ENCODE data around the gene AUH. TPM values are rescaled to one million over a fixed set of nuclear protein-coding genes. Genes with fewer than 3 reads are reported as not detected.

Gene AUH
- total and polyA plus RNA-seq, 9 of the 15 experiments (the other 6 are each of a cell fraction or from before 2014, with no cell fraction given), result 3.4 to 29.0 (median 10.1) TPM

DNA sequence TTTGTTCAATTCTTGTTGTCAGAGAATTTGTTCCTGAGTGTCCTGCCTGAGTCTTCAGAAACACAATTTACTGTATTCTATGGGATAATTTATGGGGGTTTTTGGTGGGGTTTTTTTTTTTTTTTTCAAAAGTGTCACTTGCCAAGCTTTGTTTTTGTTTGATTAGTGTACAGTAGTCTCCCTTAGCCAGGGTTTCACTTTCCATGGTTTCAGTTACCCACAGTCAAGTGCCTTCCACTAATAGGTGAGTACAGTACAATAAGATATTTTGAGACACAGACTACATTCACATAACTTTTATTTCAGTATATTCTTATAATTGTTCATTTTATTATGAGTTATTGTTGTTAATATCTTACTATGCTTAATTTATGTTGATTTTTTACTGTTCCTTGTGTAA lies 25.0 kb upstream of the AUH start:
- Histone ChIP-seq H3K36me3 (ENCODE audit: control insufficient read depth, insufficient read depth, low read length) (no peaks in the 10 kb centered on the region), H3K4me1 (replicated peaks in 1 of 2; ENCODE audit: control insufficient read depth in 2 of 2, insufficient read depth in 2 of 2, low read length in 2 of 2) (no peaks in the 10 kb centered on the region), H3K27ac (ENCODE audit: extremely low read depth, low read depth, low read length) (no peak overlapping the region), H2AFZ (ENCODE audit: low read depth, low read length) (no peak overlapping the region), H3K9me1 (ENCODE audit: control insufficient read depth, insufficient read depth, low read length) (no peaks in the 10 kb centered on the region), H3K9ac (ENCODE audit: insufficient read depth in 1 of 2, low read depth in 2 of 2, low read length in 2 of 2) (no peak overlapping the region), H3K79me2 (ENCODE audit: control insufficient read depth, insufficient read depth, low read length) (no peaks in the 10 kb centered on the region), H3K9me3 (replicated peaks; ENCODE audit: control insufficient read depth, insufficient read depth, low read depth, low read length) (no peaks in the 10 kb centered on the region), H4K20me1 (replicated peaks; ENCODE audit: control insufficient read depth, insufficient read depth, low read length) (no peaks in the 10 kb centered on the region), H3K4me3 (no peak overlapping the region), H3K27me3 (ENCODE audit: control insufficient read depth in 2 of 2, insufficient read depth in 2 of 2, low read length in 2 of 2) (no peaks in the 10 kb centered on the region), H3K4me2 (ENCODE audit: insufficient read depth, low read length) (no peak overlapping the region)
- ATAC-seq, result no peak
- no TSS peak for BruUV-seq (replicated peaks)
- POLR2A ChIA-PET, result interaction anchor here (0.7 kb wide), 1 partner anchor 14 kb away, joined by 3 read pairs; no protein-coding TSS in a partner anchor
- FAIRE-seq, result no peak
- intact Hi-C loops (cut with micrococcal nuclease) (no loop called here), in situ Hi-C loops (cut with MboI) (no loop called here)
- CTCF ChIA-PET (ENCODE audit: low intra/inter-chr PET ratio), result no interaction called here
- DNase-seq (ENCODE audit: extremely low read depth in 1 of 4, low spot score in 3 of 4), result no peak
- TF ChIP-seq FOS (IDR thresholded peaks at IDR 0.05; ENCODE audit: extremely low read depth, insufficient read length) (no peak), CHD2 (IDR thresholded peaks at IDR 0.05; ENCODE audit: low read depth, low read length) (no peak), ZNF699 (CRISPR knock-in tag; IDR thresholded peaks at IDR 0.05; ENCODE audit: insufficient replicate concordance) (no peak), ZNF24 (IDR thresholded peaks at IDR 0.05) (no peak), SMAD1 (IDR thresholded peaks at IDR 0.05; ENCODE audit: low read depth, low read length, partially characterized antibody) (no peak), HNRNPL (IDR thresholded peaks at IDR 0.05; ENCODE audit: low read depth, low read length) (no peak)
- TF ChIP-seq, protein P1, sequence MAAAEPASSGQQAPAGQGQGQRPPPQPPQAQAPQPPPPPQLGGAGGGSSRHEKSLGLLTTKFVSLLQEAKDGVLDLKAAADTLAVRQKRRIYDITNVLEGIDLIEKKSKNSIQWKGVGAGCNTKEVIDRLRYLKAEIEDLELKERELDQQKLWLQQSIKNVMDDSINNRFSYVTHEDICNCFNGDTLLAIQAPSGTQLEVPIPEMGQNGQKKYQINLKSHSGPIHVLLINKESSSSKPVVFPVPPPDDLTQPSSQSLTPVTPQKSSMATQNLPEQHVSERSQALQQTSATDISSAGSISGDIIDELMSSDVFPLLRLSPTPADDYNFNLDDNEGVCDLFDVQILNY (CRISPR knock-in tag; IDR thresholded peaks at IDR 0.05), result no peak
- TF ChIP-seq, protein P2, sequence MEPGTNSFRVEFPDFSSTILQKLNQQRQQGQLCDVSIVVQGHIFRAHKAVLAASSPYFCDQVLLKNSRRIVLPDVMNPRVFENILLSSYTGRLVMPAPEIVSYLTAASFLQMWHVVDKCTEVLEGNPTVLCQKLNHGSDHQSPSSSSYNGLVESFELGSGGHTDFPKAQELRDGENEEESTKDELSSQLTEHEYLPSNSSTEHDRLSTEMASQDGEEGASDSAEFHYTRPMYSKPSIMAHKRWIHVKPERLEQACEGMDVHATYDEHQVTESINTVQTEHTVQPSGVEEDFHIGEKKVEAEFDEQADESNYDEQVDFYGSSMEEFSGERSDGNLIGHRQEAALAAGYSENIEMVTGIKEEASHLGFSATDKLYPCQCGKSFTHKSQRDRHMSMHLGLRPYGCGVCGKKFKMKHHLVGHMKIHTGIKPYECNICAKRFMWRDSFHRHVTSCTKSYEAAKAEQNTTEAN (CRISPR knock-in tag; IDR thresholded peaks at IDR 0.05), result no peak
- TF ChIP-seq, protein P3, sequence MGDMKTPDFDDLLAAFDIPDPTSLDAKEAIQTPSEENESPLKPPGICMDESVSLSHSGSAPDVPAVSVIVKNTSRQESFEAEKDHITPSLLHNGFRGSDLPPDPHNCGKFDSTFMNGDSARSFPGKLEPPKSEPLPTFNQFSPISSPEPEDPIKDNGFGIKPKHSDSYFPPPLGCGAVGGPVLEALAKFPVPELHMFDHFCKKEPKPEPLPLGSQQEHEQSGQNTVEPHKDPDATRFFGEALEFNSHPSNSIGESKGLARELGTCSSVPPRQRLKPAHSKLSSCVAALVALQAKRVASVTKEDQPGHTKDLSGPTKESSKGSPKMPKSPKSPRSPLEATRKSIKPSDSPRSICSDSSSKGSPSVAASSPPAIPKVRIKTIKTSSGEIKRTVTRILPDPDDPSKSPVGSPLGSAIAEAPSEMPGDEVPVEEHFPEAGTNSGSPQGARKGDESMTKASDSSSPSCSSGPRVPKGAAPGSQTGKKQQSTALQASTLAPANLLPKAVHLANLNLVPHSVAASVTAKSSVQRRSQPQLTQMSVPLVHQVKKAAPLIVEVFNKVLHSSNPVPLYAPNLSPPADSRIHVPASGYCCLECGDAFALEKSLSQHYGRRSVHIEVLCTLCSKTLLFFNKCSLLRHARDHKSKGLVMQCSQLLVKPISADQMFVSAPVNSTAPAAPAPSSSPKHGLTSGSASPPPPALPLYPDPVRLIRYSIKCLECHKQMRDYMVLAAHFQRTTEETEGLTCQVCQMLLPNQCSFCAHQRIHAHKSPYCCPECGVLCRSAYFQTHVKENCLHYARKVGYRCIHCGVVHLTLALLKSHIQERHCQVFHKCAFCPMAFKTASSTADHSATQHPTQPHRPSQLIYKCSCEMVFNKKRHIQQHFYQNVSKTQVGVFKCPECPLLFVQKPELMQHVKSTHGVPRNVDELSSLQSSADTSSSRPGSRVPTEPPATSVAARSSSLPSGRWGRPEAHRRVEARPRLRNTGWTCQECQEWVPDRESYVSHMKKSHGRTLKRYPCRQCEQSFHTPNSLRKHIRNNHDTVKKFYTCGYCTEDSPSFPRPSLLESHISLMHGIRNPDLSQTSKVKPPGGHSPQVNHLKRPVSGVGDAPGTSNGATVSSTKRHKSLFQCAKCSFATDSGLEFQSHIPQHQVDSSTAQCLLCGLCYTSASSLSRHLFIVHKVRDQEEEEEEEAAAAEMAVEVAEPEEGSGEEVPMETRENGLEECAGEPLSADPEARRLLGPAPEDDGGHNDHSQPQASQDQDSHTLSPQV (IDR thresholded peaks at IDR 0.05), result no peak
- TF ChIP-seq, protein P4, sequence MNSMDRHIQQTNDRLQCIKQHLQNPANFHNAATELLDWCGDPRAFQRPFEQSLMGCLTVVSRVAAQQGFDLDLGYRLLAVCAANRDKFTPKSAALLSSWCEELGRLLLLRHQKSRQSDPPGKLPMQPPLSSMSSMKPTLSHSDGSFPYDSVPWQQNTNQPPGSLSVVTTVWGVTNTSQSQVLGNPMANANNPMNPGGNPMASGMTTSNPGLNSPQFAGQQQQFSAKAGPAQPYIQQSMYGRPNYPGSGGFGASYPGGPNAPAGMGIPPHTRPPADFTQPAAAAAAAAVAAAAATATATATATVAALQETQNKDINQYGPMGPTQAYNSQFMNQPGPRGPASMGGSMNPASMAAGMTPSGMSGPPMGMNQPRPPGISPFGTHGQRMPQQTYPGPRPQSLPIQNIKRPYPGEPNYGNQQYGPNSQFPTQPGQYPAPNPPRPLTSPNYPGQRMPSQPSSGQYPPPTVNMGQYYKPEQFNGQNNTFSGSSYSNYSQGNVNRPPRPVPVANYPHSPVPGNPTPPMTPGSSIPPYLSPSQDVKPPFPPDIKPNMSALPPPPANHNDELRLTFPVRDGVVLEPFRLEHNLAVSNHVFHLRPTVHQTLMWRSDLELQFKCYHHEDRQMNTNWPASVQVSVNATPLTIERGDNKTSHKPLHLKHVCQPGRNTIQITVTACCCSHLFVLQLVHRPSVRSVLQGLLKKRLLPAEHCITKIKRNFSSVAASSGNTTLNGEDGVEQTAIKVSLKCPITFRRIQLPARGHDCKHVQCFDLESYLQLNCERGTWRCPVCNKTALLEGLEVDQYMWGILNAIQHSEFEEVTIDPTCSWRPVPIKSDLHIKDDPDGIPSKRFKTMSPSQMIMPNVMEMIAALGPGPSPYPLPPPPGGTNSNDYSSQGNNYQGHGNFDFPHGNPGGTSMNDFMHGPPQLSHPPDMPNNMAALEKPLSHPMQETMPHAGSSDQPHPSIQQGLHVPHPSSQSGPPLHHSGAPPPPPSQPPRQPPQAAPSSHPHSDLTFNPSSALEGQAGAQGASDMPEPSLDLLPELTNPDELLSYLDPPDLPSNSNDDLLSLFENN (IDR thresholded peaks at IDR 0.05; ENCODE audit: low read depth in 2 of 2, low read length in 2 of 2), result no peak
- TF ChIP-seq, protein P5, sequence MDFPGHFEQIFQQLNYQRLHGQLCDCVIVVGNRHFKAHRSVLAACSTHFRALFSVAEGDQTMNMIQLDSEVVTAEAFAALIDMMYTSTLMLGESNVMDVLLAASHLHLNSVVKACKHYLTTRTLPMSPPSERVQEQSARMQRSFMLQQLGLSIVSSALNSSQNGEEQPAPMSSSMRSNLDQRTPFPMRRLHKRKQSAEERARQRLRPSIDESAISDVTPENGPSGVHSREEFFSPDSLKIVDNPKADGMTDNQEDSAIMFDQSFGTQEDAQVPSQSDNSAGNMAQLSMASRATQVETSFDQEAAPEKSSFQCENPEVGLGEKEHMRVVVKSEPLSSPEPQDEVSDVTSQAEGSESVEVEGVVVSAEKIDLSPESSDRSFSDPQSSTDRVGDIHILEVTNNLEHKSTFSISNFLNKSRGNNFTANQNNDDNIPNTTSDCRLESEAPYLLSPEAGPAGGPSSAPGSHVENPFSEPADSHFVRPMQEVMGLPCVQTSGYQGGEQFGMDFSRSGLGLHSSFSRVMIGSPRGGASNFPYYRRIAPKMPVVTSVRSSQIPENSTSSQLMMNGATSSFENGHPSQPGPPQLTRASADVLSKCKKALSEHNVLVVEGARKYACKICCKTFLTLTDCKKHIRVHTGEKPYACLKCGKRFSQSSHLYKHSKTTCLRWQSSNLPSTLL (IDR thresholded peaks at IDR 0.05), result no peak

Measured in K562 (cell line).